ENCODE data around the gene COX18.

- TF ChIP-seq TEAD4 (CRISPR knock-in tag; IDR thresholded peaks at IDR 0.05) (no peak), CTCF (IDR thresholded peaks at IDR 0.05) (no peak), FOXJ3 (CRISPR knock-in tag; IDR thresholded peaks at IDR 0.05; ENCODE audit: borderline replicate concordance) (no peak), MAX (CRISPR knock-in tag; IDR thresholded peaks at IDR 0.05) (no peak), MYBL2 (CRISPR knock-in tag; IDR thresholded peaks at IDR 0.05) (no peak), IRF1 (CRISPR knock-in tag; IDR thresholded peaks at IDR 0.05) (no peak), ZNF416 (CRISPR knock-in tag; IDR thresholded peaks at IDR 0.05) (no peak), MLX (CRISPR knock-in tag; IDR thresholded peaks at IDR 0.05) (no peak), ZBTB43 (CRISPR knock-in tag; IDR thresholded peaks at IDR 0.05) (no peak), ZNF263 (CRISPR knock-in tag; IDR thresholded peaks at IDR 0.05; ENCODE audit: low read depth) (no peak)
These were observed 14.1 kb downstream of the COX18 start for GRCh38 chr4:73055241-73055897.

Data from WTC11 (cell line).